NCI-H345 (cell line): Measurements from ENCODE around the gene CNTN5.
"Not testable (repeated sequence)": the region's sequence is repeated elsewhere in the genome, so short reads cannot be mapped to it uniquely, and the experiment has no call there.

Experiments used
- DNase-seq: peaks from one replicate; lab custom pipeline; 2025; lab: John Stamatoyannopoulos, UW

The CNTN5 gene

DNA sequence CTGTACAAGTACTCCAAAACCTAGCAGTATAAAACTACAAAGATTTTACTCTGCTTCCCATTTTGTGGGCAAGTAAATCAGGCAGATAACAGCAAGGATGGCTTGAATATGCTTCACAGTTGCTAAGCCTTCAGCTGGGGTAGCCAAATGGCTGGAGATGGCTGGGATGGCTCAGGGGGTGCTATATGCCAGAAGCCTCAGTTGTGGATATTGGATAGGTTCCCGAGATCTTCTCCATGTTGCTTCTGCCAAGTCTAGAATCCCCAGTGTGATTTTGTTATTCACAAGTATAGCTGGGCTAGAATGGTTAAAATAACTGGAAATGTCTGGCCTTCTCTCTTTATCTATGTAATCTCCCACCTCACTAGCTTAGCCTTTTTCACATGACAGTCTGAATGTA is 1194.0 kb downstream of the CNTN5 start:
- DNase-seq: no peak

DNA sequence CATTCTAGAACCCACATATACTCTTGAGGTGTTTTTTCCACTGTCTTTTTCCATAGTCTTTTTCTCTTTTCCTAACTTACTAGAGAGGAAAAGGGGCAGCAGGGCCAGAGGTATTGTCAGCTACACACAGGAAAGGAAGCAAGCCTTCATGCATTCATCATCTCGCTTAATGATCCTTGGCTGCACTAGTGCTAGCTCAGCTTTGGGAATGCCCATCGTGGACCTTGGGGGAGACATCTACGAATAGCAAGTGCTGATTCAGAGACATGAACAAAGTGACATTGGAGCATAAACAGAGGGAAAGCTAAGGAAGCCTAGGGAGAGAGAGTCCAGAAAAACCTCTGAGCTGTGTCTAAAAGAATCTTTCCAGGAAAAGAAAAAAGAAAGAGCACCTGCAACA is 1200.1 kb downstream of the CNTN5 start:
- no peak for DNase-seq

DNA sequence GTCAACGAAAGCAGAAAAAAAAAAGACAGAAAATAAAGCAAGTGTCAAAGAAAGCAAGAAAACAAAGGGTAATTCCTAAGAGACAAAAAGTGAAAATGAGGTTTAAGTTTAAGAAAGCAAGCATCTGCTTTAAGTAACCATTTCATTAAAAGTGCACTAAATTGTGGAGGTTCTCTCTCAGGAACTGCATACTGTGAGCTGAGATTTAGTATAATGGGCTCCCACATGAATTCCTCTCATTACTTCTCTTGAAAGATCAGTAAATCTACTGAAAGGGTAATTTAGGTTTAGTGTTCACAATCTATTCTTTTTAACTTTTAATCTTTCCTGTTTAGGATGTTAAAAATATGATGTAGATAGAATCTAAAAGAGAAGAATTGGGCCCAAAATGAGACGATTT is 1201.0 kb downstream of the CNTN5 start:
- no peak for DNase-seq

DNA sequence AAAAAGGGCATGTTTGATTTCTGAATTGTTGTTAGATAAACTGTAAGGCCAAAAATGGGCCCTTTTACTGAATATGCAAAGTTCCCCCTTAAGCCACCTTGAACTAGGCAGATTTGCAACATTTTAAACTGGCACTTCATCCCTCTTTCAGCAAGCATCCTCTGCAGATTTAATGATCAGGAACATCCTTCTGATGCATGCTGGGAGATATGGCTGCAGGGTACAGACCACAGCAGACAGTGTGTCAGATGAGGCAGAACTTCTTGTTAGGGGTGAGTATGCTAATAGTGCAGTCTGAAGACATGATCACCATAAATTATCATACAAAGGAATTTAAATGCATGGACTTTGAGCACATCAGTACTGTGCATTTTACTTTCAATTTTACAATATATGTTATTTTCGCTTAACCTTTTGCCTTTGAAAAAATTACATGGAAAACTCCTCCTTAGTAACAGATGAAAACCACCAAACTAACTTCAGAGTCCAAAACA is 1203.8 kb downstream of the CNTN5 start:
- DNase-seq: no peak

DNA sequence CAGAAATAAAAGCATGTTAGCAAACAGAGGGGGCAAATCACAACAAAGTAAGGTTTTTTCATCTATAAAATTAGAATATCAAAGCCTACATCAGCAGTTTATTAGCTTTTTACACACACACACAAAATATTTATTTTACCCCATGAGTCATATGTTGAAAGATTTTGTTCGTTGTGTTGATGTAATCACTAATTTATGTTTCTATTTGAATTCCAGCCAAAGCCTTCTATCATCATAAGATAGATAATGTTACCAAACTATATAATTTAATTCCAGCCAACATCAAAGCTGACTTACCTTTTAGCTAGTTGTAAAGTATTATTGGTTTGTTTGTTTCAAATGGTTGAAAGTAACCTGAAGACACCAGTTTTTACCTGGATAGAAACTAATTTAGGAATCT is 1208.3 kb downstream of the CNTN5 start:
- DNase-seq: no peak

DNA sequence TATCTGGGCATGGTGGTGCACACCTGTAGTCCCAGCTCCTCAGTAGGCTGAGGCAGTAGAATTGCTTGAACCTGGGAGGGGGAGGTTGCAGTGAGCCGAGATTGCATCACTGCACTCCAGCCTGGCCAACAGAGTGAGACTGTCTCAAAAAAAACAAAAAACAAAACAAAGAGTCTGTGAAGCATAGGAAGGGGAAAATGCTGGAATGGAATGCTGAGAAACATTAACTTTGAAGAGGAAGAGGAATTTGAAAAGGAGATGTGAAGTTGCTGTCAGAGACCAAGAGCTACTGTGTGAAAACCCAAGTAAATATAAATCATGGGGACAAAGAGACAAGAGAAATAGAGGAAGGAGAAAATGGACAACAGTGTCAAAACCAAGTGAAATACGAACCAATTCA is 1211.3 kb downstream of the CNTN5 start:
- DNase-seq: no peak

DNA sequence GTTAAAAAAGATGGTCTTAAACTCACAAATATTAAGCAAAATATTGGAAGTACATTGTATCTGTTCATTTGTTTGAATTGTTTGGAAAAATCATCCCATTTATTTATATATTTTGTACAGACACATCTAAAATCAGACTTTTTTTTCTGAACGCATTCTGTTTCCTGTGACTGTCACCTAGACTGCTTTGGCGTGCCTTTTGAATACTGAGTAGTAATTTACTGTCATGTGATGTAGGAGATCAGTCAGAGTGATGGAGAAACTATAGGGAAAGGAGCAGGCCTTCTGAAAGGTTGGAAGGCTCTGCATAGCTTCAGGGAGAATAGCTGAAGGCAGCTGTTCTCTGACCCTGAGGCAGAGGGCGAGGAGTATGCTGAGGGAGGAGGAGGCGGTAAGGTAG is 1214.3 kb downstream of the CNTN5 start:
- DNase-seq: no peak

DNA sequence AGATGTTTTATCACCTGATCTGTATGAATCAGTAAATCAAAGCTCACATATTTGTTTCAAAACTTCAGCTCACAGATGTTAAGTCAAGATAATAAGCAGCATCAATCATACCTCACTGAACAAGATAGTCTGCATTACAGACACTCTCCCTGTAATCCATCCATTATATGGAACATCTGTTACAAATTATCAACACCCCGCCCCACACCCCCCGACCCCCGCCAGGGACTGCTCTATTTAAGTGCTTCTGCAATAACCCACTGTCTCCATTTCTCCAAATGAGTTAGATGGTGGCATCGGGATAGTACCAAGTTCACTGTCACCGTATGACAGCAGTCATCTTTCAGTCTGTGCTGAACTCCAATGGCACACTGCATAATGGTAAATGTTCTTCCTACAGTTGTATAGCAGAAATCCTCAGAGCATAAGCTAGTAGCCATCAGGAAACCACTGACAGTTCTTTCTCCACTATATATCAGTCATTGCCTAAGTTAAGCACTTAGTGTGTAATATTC is 1219.3 kb downstream of the CNTN5 start:
- DNase-seq: no peak

DNA sequence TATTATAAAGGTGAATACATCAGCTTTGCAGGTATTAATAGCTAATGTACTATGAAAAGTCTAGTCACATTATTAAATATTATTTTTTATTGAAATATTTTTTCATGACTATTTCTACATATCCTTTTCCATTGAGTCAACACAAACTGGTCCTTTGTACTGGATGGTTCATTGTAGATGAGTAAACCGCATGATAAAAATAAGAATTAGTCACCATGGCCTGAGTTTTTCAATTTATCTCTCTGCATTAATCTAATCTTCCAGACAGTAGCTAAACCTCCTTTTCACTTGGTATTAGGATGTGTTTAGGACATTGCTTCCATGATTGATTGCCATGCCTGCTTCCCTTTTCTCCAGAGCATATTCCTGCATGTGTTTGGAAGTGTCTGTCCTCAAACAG is 1227.0 kb downstream of the CNTN5 start:
- DNase-seq: no peak

DNA sequence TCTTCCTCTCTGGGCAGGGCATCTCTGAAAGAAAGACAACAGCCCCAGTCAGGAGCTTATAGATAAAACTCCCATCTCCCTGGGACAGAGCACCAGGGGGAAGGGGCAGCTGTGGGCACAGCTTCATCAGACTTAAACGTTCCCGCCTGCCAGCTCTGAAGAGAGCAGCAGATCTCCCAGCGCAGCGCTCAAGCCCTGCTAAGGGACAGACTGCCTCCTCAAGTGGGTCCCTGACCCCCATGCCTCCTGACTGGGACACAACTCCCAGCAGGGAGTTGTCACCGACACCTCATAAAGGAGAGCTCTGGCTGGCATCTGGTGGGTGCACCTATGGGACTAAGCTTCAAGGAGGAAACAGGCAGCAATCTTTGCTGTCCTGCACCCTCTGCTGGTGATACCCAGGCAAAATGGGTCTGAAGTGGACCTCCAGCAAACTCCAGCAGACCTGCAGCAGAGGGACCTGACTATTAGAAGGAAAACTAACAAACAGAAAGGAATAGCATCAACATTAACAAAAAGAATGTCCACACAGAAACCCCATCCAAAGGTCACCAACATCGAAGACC is 1236.6 kb downstream of the CNTN5 start:
- not testable (repeated sequence) for DNase-seq

DNA sequence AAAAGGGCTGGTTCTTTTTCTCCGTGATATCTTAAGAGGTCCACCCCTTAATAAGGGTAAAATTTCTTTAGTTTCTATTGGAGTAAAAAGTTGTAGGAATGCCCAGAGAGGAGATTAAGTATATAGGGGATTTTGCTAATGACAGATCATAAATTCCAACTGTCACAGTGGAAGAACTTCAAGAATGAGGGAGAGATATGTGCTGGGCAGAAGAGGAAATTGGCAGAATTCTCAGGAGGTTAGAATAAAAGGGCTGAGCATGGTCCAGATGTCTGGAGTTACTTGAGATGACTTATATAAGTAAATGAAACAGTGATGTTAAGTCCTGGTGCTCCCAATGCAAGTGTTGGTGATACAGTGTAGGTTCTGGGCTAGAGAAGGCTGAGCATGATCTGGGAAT is 1248.8 kb downstream of the CNTN5 start:
- no peak for DNase-seq

DNA sequence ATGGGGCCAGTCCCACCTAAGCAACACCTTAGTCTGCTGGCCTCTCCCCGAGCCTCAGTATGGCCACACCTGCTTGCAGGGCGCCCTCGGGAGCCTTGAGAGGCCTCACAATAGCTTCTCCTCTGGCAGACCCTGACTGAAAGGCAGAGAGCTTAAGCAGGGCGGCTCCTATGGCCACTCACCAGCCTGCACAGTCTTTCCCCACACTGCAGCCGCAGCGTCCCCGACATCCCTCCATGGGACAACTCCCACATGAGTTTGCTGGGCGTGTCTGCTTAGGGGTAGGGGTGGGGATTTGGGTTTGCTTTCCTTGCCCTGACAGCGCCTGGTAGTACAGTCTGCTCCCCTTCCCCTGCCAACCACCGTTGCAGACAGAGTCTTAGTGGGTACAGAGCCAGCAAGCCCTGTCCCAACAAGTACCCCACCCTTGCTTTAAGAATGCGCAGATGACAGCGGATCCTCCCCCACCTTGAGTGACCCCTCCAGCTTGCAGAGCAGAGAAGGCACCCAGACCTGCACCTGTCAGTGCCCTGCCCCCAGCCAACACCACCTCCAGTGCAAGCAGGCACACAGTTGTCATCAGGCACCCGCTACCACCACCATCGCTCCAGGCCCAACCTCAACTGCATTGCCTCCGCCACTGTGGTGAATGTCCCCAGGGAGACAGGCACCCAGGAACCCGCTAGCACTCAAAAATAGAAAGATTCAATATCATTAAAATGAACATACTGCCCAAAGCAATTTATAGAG is 1252.5 kb downstream of the CNTN5 start:
- no peak for DNase-seq

DNA sequence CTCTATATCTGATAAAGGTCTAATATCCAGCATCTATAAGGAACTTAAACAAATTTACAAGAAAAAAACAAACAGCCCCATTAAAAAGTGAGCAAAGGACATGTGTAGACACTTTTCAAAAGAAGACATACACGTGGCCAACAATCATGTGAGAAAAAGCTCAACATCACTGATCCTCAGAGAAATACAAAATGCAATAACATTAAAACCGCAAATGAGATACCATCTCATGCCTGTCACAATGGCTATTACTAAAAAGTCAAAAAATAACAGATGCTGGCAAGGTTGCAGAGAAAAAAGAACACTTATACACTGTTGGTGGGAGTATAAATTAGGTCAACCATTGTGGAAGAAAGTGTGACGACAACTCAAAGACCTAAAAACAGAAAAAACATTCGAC is 1253.7 kb downstream of the CNTN5 start:
- not testable (repeated sequence) for DNase-seq

DNA sequence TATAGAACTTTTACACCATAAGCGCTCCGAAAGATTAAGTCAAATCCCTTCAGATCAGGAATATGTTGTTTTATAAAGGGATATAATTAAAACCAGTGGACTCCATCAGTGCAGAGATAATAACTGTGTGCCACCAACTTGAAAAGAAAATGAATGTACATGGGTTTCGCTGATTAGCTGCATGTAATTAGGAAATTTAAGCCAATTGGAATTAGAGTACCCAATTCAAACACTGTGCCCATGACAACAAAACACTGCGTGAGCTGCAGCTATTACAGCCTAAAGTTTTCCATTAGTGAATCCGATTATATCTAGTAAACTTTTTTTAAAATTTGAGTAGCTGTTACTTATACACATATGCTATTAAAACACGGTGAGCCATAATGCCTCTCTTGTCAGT is 1274.0 kb downstream of the CNTN5 start:
- DNase-seq: no peak

DNA sequence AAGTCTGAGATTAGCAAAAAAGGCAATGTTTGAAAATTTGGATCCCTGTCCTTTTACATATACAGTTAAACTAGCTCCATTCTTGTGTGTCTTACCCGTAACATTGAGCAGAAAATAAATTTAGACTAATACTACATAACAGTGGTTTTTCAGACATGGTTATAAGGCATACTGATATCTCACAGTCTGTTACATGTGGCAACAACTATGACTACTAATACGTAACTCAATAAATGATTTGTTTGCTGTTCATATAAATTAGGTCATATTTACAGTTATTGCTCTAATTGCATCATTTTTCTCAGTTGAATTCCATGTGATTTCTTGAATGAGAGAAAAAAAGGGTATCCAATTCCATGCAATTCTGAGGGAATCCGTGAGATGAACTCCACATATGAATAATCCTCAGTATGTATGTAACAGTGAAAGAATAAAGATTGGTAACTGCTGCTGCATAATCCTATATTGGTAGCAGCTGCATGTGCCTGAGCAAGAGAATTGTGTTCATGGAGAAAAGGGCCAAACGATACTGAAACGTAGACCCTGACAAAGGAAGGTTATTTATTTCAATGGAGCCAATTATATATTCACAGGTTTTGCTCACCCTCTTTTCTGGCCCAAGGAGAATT is 1275.4 kb downstream of the CNTN5 start:
- DNase-seq: no peak

DNA sequence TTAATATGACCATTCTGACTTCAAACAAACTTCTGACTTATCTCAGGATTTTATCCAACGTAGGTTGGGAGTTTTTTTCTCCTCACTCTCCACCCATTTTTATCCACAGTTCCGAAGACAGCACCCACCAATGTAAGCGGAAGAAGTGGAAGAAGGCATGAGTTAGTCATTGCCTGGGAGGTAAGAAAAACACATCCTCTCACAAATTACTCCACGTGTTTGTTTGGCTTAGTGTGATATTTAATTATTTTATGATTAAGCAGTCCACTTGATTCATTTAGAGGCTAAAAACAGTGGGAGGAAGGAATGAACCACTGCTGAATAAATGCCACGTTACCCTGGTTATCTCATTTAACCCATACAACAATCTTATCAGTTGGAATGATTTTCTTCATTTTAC is 1276.8 kb downstream of the CNTN5 start:
- no peak for DNase-seq

DNA sequence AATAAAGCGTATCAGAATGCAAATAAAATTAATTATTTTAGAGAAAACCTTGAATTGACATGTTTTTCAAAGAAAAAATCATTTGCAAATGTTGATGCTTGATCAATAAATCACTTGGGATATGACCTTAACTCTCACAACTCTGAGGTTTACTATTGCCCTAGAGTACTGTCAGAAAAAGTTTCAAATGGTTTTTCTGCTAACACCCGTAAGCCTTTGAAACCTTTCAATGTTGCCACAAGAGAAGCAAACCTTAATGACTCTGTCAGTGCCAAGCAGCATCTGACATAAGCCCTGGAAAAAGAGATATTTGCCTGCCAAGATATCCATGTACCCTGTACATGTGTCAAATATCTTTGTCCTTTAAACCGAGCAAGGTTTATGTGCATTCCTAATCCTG is 1282.1 kb downstream of the CNTN5 start:
- no peak for DNase-seq

DNA sequence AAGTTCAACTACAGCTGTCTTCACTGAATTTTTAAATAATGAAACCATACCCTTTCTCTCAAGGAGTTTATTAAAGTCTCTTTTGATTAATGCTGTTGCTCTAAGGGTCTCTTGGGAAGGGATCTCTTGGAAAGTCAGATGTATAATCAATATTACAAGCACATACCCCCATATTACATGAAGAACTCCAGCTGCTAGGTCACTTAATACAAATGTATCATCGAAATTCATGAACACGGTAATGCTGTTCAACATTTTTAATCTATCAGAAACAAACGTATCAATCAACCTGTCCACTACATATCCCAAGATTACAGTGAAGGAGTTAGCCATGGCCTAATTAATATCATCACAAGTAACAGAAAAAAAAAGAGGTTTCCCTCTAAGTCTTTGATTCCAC is 1283.1 kb downstream of the CNTN5 start:
- DNase-seq: no peak

DNA sequence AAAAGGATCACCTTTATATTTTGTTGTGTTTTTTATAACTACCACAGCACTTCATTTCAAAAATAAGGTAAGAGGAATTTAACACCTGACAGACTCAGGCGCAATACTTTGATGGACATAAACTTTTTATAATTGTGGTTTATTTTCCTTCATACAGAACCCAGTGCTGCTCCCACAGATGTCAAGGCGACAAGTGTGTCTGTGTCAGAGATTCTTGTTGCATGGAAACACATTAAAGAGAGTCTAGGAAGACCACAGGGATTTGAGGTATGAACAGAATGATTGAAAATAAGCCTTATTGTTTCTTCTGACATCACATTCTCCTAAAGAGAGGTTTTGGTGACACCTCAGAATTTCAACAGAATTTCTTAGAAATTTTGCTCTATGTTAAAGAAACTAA is 1287.5 kb downstream of the CNTN5 start:
- no peak for DNase-seq

DNA sequence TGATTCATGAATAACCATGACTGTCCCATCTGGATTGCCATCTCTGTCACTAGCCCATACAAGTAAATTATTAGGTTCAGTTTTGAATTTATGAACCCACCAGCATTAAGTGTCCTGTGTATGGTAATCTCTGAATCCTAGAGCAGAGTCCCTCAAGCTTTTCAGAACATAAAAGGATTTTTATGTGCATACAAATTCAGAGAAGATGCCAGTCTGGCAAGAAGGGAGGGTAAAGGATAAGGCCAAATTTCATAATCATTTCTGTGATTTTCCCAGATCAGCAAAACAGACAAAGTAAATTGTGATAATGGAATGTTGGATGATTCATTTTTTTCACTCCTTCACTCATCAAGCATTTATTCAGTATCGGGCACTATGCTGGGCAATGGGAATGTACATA is 1295.2 kb downstream of the CNTN5 start:
- DNase-seq: no peak

DNA sequence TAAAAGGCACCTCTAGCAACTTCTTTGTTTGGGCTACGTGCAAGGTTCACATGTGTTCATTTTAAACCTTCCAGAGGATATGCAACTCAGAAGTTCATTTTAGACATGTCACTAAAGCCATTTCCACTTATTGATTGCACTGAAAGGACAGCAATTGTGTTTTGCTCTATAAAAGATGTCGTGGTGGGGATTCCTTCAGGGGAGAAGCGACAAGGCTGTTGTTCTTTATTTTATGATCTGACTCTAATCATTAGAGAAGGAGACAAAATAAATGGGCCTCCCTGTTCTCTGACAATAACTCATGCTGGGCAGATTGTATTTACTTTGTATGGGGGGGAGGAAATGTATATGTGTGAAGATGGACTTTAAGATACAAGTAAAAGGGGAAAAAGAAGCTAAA is 1296.2 kb downstream of the CNTN5 start:
- no peak for DNase-seq

DNA sequence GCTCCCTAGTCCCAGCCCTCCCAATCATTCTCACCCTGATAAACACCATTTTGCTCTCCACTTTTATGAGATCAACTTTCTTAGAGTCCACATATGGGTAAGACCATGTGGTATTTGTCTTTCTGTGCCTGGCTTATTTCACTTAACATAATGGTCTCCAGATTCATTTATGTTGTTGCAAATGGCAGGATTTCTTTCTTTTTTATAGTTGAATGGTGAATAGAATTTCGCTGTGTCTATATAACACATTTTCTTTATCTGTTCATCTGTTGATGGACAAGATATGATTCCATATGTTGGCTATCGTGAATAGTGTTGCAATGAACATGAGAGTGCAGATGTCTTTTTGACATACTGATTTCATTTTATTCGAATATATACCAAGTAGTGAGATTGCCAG is 1298.9 kb downstream of the CNTN5 start:
- DNase-seq: no peak

DNA sequence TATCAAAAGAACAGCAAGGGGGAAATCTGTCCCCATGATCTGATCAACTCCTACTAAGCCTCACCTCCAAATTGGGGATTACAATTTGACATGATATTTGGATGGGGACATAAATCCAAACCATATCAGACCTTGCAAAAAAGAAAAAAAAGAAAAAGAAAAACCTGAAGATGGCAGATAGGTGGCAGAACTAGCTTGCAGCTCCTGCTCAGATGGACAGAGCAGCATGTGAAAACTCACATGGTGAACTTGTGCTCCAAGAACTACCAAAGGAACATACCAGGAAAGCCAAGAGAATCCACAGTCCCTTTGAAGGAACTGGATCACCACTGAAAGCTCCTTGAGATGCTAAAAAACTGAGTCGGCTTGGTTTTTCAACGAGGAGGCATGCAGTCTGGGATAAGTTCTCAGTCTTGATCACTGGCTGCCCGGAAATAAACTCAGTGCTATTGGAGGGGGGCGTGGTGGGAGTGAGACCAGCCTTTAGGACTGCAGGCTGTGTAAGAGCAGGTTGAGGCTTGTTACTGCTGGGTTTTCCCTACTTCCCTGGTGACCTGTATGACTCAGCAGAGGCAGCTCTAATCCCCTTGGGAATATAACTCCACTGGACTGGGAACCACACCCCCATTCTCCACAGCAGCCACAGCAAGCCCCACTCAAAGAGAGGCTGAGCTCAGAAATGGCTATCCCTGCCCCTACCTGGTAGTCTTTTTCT is 1308.0 kb downstream of the CNTN5 start:
- no peak for DNase-seq
